Measurements from ENCODE around the gene GSG1L.

GRCh38 chr16:27789150-27789549, 274.4 kb downstream of the GSG1L start:
- TF ChIP-seq POLR2A (IDR thresholded peaks at IDR 0.05; ENCODE audit: low read length) (no peak), GATA1 (IDR thresholded peaks at IDR 0.05; ENCODE audit: low read depth, low read length) (no peak)

Measured in erythroblast (primary cell).